ENCODE measurements around the gene GNPNAT1.
A peak's percentile ranks its signal among the peaks of the same experiment; 100 is the strongest.

GNPNAT1 gene

DNA sequence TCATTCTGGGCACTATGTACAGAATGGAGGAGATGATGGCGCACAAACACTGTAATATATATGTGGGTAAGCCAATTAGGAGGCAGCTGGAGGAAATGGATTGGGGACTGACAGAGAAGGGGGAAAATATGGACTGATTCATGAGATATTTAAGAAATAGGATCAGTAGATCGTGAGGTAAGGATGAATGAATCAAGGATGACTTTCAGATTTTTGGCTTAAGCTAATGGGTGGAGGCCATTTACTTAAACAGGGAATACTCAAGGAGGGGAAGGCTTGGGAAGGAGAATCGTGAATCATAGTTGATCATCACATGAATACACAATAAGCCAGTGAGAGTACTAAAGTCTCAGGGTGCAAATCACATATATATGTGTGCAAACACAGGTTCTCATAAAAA lies 11.2 kb upstream of the GNPNAT1 start:
- TF ChIP-seq, protein P1, sequence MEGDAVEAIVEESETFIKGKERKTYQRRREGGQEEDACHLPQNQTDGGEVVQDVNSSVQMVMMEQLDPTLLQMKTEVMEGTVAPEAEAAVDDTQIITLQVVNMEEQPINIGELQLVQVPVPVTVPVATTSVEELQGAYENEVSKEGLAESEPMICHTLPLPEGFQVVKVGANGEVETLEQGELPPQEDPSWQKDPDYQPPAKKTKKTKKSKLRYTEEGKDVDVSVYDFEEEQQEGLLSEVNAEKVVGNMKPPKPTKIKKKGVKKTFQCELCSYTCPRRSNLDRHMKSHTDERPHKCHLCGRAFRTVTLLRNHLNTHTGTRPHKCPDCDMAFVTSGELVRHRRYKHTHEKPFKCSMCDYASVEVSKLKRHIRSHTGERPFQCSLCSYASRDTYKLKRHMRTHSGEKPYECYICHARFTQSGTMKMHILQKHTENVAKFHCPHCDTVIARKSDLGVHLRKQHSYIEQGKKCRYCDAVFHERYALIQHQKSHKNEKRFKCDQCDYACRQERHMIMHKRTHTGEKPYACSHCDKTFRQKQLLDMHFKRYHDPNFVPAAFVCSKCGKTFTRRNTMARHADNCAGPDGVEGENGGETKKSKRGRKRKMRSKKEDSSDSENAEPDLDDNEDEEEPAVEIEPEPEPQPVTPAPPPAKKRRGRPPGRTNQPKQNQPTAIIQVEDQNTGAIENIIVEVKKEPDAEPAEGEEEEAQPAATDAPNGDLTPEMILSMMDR (IDR thresholded peaks at IDR 0.05; ENCODE audit: low read depth, low read length): no peak
- H3K4me3 ChIP-seq (ENCODE audit: low read depth, low read length): no peak overlapping the region

DNA sequence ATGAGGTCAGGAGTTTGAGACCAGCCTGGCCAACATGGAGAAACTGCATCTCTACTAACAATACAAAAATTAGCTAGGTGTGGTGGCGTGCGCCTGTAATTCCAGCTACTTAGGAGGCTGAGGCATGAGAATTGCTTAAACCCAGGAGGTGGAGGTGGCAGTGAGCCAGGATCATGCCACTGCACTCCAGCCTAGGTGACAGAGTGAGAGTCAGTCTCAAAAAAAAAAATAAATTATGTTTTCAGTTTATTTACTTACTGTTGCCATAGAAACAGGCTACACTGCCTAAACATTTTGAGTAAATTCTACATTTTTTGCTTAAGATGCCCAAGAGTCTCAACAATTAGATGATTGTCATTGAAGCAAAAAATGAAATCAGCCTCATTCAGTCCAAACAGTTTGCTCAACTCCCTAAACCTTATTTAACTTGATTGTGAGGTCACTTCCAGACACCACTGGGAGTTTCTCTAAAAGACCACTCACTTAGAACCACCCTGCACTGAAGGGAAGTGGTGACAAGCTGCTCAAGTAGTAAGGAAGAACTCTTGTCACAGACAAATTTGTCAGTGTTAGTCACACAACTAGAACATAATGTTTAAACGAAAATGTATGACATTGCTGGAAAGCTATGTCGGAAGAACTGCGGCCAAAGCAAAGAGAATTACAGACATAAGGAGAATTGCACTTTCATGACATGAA lies 9.8 kb upstream of the GNPNAT1 start:
- TF ChIP-seq, protein P1 (IDR thresholded peaks at IDR 0.05; ENCODE audit: low read depth, low read length): no peak
- no peak overlapping the region for H3K4me3 ChIP-seq (ENCODE audit: low read depth, low read length)

DNA sequence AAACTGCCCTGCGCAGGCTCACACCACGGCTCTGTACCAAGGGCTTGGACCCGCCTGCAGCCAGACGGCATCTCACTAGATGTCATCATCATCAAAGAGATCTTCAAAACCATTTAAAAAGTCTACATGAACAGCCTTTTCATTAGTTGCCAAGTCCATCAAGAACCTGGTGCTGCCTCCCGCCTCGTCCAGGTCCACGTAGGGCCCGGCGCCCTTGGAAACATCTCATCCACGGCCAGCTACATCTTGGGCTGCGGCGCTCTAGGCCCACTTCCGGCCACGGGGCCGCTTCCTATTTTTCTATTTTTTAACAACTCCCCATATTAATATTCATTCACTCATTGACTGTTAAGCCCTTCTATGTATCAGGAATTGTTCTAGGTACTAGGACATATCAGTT lies 7.4 kb upstream of the GNPNAT1 start:
- TF ChIP-seq, protein P1 (IDR thresholded peaks at IDR 0.05; ENCODE audit: low read depth, low read length): no peak
- H3K4me3 ChIP-seq (ENCODE audit: low read depth, low read length): no peak overlapping the region

DNA sequence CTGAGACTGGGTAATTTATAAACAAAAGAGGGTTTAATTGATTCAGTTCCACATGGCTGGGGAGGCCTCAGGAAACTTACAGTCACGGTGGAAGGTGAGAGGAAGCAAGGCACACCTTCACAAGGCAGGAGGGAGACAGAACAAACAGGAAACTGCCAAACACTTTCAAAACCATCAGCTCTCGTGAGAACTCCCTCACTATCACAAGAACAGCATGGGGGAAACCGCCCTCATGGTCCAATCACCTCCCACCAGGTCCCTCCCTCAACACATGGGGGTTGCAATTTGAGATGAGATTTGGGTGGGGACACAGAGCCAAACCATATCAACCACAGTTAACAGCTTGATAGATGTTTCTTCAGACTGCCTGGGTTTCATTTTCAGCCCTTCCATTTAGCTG lies 6.2 kb upstream of the GNPNAT1 start:
- TF ChIP-seq, protein P1 (IDR thresholded peaks at IDR 0.05; ENCODE audit: low read depth, low read length): no peak
- H3K4me3 ChIP-seq (ENCODE audit: low read depth, low read length): no peak overlapping the region

DNA sequence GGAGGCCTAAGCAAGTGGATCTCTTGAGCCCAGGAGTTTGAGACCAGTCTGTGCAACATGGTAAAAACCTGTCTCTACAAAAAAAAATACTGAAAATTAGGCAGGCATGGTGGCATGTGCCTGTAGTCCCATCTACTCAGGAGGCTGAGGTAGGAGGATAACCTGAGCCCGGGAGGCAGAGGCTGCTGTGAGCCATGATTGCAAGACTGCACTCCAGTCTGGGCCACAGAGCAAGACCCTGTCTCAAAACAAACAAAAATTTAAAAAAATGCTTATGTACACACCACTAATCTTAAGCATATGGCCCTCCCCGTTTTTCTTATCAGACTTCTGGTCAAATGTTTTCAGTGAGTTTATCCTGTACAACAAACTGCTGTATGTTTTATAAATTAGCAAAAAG lies 1.7 kb upstream of the GNPNAT1 start:
- TF ChIP-seq, protein P1 (IDR thresholded peaks at IDR 0.05; ENCODE audit: low read depth, low read length): no peak
- H3K4me3 ChIP-seq (ENCODE audit: low read depth, low read length): no peak overlapping the region

DNA sequence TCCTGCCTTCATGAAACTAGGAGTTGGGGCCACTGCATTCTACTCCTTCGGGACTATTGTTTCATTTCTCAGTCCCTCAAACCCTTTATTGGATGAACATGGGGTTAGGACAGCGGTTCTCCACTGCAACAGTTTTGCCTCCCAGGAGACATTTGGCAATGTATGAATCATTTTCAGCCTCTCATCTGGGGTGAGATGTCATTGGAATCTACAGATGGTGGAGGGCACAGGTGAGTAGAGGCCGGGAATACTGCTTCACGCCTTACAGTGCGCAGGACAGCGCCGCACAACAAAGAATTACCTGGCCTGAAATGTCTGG lies 649 bp upstream of the GNPNAT1 start:
- peak overlapping the region; percentile 60 for H3K4me3 ChIP-seq (ENCODE audit: low read depth, low read length)

DNA sequence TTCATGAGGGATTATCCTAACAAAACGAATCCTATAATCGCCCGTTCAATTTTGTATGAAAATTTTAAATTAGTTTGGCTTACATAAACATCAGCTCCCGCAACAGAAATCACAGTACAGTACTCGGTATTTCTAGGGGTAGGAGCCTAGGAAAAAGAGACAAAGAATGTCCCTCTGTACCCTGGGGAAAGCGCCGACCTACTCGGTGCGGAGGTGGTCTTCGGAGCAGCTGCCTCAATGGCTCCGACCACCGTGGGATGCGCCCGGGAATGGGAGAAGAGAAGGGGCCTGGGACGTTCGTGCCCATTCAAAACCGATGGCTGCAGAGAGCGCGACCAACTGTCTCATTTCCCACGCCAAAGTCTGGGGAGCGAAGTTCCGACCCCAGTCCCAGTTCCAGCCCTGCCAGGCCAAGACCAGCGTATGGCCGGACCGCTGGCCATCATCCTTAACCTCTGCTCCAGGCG lies 618 bp downstream of the GNPNAT1 start:
- H3K4me3 ChIP-seq (ENCODE audit: low read depth, low read length): peak overlapping the region; percentile 70
- TF ChIP-seq, protein P1 (IDR thresholded peaks at IDR 0.05; ENCODE audit: low read depth, low read length): no peak

More for the DNA sequence above, 649 bp upstream of the GNPNAT1 start:
- TF ChIP-seq, protein P1 (IDR thresholded peaks at IDR 0.05; ENCODE audit: low read depth, low read length): no peak

Data from WI38 (cell line).